GM18517 (cell line): ENCODE data around the gene FOXP4.

Experiments
- ATAC-seq: cut with Tn5 transposase; IDR thresholded peaks from one replicate; pipeline ENCODE4 v1.9.1; 2021; ENCODE audit warnings: mild to moderate bottlenecking, moderate library complexity; ENCODE audit not compliant: unreplicated experiment

The FOXP4 gene

DNA sequence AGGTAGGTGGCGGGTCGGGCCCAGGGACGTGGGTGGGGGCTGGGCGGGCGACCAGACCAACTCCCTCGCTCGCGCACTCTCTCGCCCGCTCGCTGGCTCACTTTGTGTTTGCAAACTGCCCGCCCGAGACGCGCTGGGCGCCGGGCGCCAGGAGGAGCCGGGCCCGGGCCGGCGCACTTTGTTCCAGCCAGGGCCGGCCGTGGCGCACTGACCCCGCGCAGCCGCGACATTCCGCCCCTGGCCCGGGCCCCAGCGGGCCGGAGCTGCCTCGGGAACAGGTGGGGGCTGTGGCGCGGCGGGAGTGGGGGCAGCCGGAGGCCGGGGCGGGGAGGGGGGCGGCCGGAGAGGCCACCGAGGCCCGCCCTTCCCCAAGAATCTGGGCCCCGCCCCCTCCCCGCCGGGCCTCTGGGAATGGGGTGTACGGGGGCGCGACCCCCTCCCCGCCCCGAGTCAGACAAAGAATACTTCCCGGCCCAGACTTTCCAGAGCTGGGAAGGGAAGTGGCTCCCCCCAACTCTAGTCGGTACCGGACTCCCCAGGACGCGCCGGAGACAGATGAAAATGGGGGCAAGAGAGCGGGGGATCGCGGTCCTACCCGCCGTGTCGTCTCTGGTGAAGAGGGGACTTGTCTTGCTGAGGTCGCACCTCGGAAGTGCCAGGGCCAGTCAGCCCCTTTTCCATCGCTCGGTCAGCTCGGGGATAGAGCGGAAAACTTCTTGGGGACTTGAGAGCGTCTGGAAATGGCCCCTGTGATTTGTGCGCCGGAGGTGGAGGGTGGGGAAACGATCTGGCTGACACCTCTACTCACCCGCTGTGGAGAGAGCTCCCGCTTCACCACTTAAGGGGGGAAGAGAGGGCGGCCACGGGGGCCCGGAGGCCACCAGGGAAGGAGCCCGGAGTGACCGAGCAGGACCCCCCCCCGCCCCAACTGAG is 951 bp downstream of the FOXP4 start:
- peak; percentile 30 for ATAC-seq

- no peak for ATAC-seq
Observed at GRCh38 chr6:41547799-41548097, 1.6 kb downstream of the FOXP4 start.

DNA sequence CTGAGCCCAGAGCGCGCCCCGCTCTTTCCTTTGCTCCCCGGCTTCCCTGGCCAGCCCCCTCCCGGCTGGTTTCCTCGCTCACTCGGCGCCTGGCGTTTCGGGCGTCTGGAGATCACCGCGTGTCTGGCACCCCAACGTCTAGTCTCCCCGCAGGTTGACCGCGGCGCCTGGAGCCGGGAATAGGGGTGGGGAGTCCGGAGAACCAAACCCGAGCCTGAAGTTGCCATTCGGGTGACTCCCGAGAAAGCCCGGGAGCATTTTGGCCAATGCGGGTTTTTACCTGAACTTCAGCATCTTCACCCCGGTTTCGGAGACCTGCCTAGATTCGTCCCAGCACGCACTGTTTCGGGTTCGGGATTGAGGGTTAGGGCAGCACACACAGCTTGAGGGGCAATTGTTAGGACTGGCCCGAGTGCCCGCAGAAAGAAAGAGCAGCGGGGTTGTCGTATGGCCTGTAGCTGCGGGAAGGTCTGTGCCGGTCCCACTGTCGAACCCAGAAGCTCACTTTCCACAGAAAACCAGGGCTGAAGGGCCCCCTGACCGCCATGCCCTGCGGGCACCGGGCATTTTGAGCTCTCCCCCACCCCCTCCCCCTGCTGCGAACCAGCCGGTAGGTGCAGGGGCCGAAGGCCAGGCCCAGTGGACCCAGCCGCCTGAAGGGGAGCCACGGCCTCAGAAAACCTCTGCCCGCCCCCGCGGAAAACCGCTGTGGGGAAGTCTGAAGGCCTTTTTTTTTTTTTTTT is 2.1 kb downstream of the FOXP4 start:
- no peak for ATAC-seq

GRCh38 chr6:41548841-41549642 is 2.9 kb downstream of the FOXP4 start:
- no peak for ATAC-seq

- ATAC-seq: no peak
Observed at GRCh38 chr6:41549673-41550072, 3.5 kb downstream of the FOXP4 start.

- ATAC-seq: no peak
Observed at GRCh38 chr6:41551086-41551700, 5.0 kb downstream of the FOXP4 start.

- no peak for ATAC-seq
Observed at GRCh38 chr6:41551857-41552256, 5.7 kb downstream of the FOXP4 start.

DNA sequence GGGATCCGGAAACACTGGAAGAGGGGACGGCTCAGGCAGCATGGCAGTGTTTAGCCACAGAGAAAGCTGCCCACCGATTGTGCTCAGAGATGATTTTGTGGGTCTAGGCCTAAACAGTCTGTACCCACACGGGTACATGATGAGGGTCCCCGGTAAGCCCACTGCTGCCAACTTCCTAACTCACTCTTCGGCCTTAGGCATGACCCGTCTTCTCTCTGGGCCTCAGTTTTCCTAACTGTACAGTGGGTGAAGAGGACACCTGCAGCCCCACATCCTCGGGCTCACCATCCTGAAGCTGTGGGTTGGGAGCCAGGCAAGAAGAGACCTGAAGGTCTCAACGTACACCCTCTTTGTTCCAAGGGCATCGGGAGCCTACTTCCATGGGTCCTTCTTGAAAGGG is 6.5 kb downstream of the FOXP4 start:
- no peak for ATAC-seq

GRCh38 chr6:41553405-41553999 is 7.3 kb downstream of the FOXP4 start:
- ATAC-seq: no peak

DNA sequence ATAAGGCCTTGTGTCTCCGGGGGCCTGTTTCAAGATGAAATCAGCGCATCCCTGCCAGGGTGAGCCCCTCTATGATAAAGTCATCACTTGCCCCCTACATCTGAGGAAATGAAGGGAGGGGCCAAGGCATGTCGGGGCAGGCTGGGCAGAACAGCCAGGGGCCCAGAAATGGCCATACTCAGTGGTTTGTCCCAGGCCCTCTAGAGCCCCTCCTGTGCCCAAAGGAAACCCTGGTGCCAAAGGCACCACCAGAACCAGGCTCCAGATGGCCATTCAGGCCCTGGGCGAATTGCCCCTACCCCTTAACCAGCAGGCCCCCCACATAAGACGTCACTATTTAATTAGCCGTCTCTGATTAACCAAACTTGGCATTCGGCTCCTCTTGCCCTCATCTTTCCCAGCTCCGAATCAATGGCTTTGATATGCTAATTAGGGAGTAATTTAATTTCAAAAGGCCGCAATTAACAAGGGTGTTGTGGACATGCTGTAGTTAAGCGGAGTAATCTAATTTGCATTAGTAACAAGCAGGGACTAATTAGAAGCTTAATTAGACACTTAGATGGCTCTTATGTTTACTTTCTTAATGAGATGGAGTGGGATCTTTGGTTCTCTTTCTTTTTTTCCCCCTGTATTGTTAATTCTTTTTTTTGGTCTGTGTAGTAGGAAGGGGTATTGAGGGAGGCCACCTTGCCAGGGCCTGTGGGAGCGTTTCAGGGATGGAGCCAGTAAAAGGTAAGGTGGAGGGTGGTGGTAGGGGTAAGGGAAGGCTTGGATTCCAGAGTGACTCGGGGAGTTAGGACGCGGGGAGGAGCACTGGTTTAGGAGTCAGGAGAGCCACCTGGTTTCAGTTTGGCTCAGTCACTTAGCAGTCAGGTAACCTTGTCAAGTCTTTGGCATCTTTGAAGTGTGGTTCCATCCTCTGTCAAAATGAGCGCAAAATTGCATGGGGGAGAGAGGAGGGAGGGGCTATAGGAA is 9.4 kb downstream of the FOXP4 start:
- ATAC-seq: no peak

DNA sequence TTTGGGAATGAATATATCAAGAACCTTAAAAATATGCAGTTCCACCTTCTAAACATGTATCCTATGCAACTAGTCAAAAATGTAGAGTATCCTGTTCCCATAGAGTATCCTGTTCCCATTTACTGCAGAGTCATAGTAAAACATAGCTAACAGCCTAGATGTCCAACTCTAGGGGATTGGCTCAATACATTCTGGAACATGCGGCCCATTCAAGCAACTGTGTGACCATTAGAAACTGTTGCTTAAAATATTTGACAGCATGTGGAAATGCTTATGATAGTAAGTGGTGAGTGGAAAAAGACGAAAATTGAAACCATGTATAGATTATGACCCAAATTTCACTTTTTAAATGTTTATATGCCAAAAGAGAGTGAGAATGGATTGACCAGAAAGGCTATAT is 11.2 kb downstream of the FOXP4 start:
- no peak for ATAC-seq

DNA sequence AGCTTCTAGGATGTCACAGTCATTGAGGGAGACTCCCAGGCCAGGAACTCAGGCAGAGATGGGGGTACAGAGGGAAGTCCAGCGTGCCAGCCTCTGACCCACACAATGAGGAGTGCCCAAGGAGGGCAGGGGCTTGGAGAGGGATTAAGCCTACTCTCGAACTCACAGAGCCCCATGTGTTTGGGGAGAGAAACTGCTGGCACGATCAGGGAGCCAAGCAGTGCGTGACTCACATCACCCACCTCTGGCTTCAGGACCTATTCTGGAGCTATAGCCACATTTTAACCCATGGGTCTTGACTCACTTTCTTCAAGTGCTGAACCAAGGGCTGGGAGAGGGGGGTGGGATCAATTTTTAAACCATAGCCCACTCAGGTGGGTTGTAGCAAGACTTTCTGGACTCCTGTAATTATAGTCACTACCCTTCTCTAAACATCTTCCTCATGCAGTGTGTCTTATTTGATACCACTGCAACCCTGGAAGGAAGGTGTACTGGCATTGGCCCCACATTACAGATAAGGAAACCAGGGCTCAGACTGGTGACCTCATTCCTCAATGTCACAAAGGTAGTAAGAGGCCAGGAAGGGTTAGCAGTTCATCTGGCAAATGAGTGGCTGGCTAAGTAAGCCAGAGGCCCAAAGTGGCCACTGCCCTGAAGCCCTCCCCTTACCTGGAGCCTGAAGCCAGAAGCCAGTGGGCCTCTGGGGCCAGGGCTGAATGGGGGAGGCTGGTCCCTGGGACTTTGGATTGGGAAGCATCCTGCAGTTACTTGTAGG is 12.0 kb downstream of the FOXP4 start:
- ATAC-seq: no peak

GRCh38 chr6:41559655-41560427 is 13.7 kb downstream of the FOXP4 start:
- ATAC-seq: no peak

- ATAC-seq: no peak
Observed at GRCh38 chr6:41560431-41561192, 14.4 kb downstream of the FOXP4 start.

GRCh38 chr6:41561416-41561815 is 15.2 kb downstream of the FOXP4 start:
- ATAC-seq: no peak

DNA sequence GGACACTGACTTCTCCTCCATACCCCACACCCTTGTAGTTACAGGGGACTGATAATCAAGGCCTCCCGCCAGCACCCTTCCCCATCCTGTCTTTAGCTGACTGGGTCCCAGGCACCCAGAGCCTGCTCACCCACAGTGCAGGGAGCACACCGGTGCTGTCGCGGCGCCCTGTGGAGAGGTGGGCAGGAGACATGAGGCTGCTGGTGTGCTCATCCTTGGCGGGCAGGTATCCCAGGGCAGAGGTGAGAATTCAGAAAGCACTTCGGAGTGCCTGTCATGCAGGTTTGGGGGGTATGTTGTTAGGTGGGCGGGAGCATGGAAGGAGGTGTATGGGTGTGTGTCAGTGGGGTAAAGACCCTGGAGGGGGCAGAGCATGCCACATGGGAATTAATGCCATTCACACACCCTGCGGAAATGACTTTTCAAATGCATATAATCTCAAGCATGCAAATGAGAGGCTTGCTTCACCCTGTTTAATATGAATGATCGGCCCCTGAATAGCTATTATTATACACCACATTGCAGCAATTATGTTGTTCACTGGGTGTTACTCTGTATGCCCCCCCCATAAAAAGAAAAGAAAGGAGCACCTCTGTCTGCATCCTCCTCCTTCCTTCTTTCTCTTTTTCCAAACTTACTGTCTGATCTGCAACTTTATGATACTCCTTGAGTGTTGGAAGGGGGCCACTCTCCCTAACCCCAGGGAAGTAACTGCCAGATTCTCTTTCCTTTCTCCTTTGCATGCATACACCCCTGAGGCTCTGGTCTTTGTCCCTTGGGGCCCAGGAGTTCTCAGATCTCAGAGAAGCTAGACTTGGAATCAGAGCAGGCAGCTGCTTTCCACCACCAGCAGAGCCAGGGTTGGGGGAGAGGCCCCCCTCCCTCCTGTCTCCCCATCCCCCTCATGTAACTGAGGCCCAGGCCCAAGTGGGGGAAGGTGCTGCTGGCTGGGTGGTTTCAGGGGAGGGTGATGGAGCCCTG is 16.0 kb downstream of the FOXP4 start:
- no peak for ATAC-seq
